ENCODE measurements around the gene DACH1. TPM values are rescaled to one million over a fixed set of nuclear protein-coding genes. Genes with fewer than 3 reads are reported as not detected.

DACH1 gene
- total and polyA plus RNA-seq, 2 of the 8 experiments (the other 6 are each of a cell fraction or from before 2014, with no cell fraction given), result 0.12 to 0.67 TPM

DNA sequence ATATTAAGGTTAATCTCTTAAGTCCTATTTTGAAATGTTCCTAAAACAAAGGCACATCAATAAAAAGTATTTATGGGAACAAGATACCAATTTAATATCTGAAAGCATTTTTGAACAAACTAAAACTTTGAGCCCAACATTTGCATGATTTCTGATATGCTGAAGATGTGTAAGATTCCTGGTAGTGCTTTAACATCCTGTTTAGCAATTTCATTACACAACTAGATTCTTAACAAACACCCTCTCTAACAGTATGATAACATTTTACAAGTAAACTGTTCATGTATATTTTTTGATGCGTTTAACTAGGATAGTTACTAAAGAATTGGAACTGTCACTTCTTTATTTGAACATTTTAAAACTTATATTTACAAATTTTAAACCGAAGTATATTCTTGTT lies 63.9 kb downstream of the DACH1 start:
- H3K4me2 ChIP-seq (ENCODE audit: insufficient read depth in 1 of 2, low read depth in 2 of 2, low read length in 2 of 2), result no peak overlapping the region

More for the DNA sequence above, 63.9 kb downstream of the DACH1 start:
- CTCF ChIA-PET (ENCODE audit: partially characterized antibody), result interaction anchor here (0.7 kb wide), 1 partner anchor 12 kb away, joined by 3 read pairs; no protein-coding TSS in a partner anchor
- no peaks in the 10 kb centered on the region for H3K4me1 ChIP-seq (replicated peaks in 1 of 4; ENCODE audit: control insufficient read depth in 3 of 4, insufficient read depth in 4 of 4, low read length in 3 of 4)
- no peak overlapping the region for H3K23ac ChIP-seq (ENCODE audit: insufficient read length)
- no peaks in the 10 kb centered on the region for H3K79me2 ChIP-seq (ENCODE audit: control insufficient read depth in 1 of 2, insufficient read depth in 2 of 2, low read length in 2 of 2)
- no peak overlapping the region for H3K4me3 ChIP-seq (ENCODE audit: extremely low read depth in 1 of 4, insufficient read depth in 2 of 4, low read depth in 3 of 4, low read length in 4 of 4)
- H3K14ac ChIP-seq (ENCODE audit: insufficient read length), result no peak overlapping the region
- no peak overlapping the region for H2BK5ac ChIP-seq (ENCODE audit: low read depth, low read length)
- no peaks in the 10 kb centered on the region for H3K36me3 ChIP-seq (ENCODE audit: control insufficient read depth in 2 of 4, insufficient read depth in 4 of 4, low read length in 3 of 4)
- FAIRE-seq (no peak), DNase-seq (ENCODE audit: low read depth in 1 of 2, low spot score in 2 of 2) (no peak)
- no peak overlapping the region for H3K18ac ChIP-seq (ENCODE audit: extremely low read depth, low read length)
- TF ChIP-seq BACH1 (IDR thresholded peaks at IDR 0.05; ENCODE audit: low read length) (no peak), CHD2 (IDR thresholded peaks at IDR 0.05; ENCODE audit: low read length) (no peak), TAF1 (IDR thresholded peaks at IDR 0.05; ENCODE audit: low read depth, low read length) (no peak), BCL11A (IDR thresholded peaks at IDR 0.05; ENCODE audit: low read depth in 2 of 2, low read length in 2 of 2) (no peak), RBBP5 (IDR thresholded peaks at IDR 0.05; ENCODE audit: borderline replicate concordance, low read depth, low read length) (no peak), JUND (IDR thresholded peaks at IDR 0.05; ENCODE audit: low read length) (no peak), GTF2F1 (IDR thresholded peaks at IDR 0.05; ENCODE audit: borderline replicate concordance, low read depth, low read length) (no peak), CEBPB (IDR thresholded peaks at IDR 0.05; ENCODE audit: low read depth, low read length) (no peak), RNF2 (IDR thresholded peaks at IDR 0.05; ENCODE audit: borderline replicate concordance, low read depth, low read length, missing control alignments, poor library complexity, severe bottlenecking) (no peak), SAP30 (IDR thresholded peaks at IDR 0.05; ENCODE audit: insufficient read depth, insufficient replicate concordance, low read length) (no peak), HDAC6 (IDR thresholded peaks at IDR 0.05; ENCODE audit: low read depth, low read length) (no peak), FOSL1 (IDR thresholded peaks at IDR 0.05; ENCODE audit: insufficient read depth, low read depth, low read length) (no peak), TBP (IDR thresholded peaks at IDR 0.05; ENCODE audit: low read depth, low read length) (no peak)
- H3K9ac ChIP-seq (replicated peaks in 1 of 4; ENCODE audit: extremely low read depth in 1 of 4, low read depth in 3 of 4, low read length in 3 of 4), result no peak overlapping the region
- no peaks in the 10 kb centered on the region for H3K27me3 ChIP-seq (replicated peaks in 1 of 4; ENCODE audit: control insufficient read depth in 3 of 4, extremely low read depth in 1 of 4, insufficient read depth in 3 of 4, low read length in 3 of 4)
- H2BK20ac ChIP-seq (ENCODE audit: low read length), result no peak overlapping the region
- POLR2A ChIA-PET (ENCODE audit: partially characterized antibody), result no interaction called here
- H2AFZ ChIP-seq (ENCODE audit: low read length), result no peak overlapping the region
- no peak overlapping the region for H3K4ac ChIP-seq (replicated peaks; ENCODE audit: insufficient read length, low read depth, low read length)
- H3K9me3 ChIP-seq (ENCODE audit: insufficient read depth in 2 of 2, low read depth in 1 of 2, low read length in 1 of 2), result no peaks in the 10 kb centered on the region
- H4K5ac ChIP-seq (ENCODE audit: insufficient read length, low read depth, low read length), result no peak overlapping the region
- no peak overlapping the region for H3K27ac ChIP-seq (ENCODE audit: low read depth, low read length)
- no peak overlapping the region for H3K56ac ChIP-seq (replicated peaks; ENCODE audit: insufficient read length, low read depth, low read length)
- no peak overlapping the region for H2BK120ac ChIP-seq (replicated peaks; ENCODE audit: low read depth, low read length)
- no peaks in the 10 kb centered on the region for H3K79me1 ChIP-seq (ENCODE audit: low read depth, low read length)
- 93% methylated on average over 2 of the region's 2 CpGs; no CpG with 5 or more reads in 1 of the 2 experiments for WGBS, 2 experiments (ENCODE audit: extremely low coverage in 1 of 2, insufficient coverage in 1 of 2, insufficient read length in 1 of 2, insufficient replicate concordance in 2 of 2, low coverage in 1 of 2, low lambda C conversion rate in 2 of 2, missing lambda C conversion rate in 1 of 2)
- H4K20me1 ChIP-seq (replicated peaks in 1 of 2; ENCODE audit: control insufficient read depth in 1 of 2, insufficient read depth in 2 of 2, low read length in 2 of 2), result no peaks in the 10 kb centered on the region
- no peak overlapping the region for H2BK15ac ChIP-seq (ENCODE audit: low read length)
- no peak overlapping the region for H4K8ac ChIP-seq (ENCODE audit: extremely low read depth, insufficient read depth, low read length)
- H2AK5ac ChIP-seq (ENCODE audit: low read depth, low read length), result no peak overlapping the region
- H3K23me2 ChIP-seq (ENCODE audit: low read depth, low read length), result no peaks in the 10 kb centered on the region
- no peak overlapping the region for H4K91ac ChIP-seq (replicated peaks; ENCODE audit: insufficient read length, low read length)
- H2BK12ac ChIP-seq (ENCODE audit: low read depth, low read length), result no peak overlapping the region

Measured in H1 (cell line).